Heart left ventricle (tissue), 16 donors: Measurements from ENCODE around the gene CNTROB. TPM values are rescaled to one million over a fixed set of nuclear protein-coding genes. Genes with fewer than 3 reads are reported as not detected.
A peak's percentile ranks its signal among the peaks of the same experiment; 100 is the strongest.

Source experiments
- ATAC-seq, 4 donors: fragments of 200-7000 bp; cut with Tn5 transposase; one replicate each; pipeline ENCODE4 v1.9.1; 2020 to 2022; ENCODE audit warnings: moderate library complexity in 4 of 4, mild to moderate bottlenecking in 3 of 4, moderate number of reproducible peaks in 1 of 4
- DNase-seq, 5 donors: peaks; one replicate each; pipeline ENCODE4 v3.0.0-alpha.2; 2020
- H3K27ac ChIP-seq, 12 donors: fragments of 200-600 bp; sonication (generic) in 4 of 12; one replicate each; pipeline versions ENCODE4 v1.5.0 to v1.8.0; 2016 to 2022; ENCODE audit warnings: mild to moderate bottlenecking in 2 of 12
- H3K27me3 ChIP-seq, 9 donors: fragments of 200-600 bp; sonication (generic) in 2 of 9; one replicate each; pipeline versions ENCODE4 v1.5.1 to v1.8.0; 2016 to 2022; ENCODE audit warnings: mild to moderate bottlenecking in 3 of 9
- H3K36me3 ChIP-seq, 9 donors: fragments of 200-600 bp; sonication (generic) in 2 of 9; one replicate each; pipeline versions ENCODE4 v1.5.0 to v1.8.0; 2018 to 2022; ENCODE audit warnings: mild to moderate bottlenecking in 2 of 9
- H3K4me1 ChIP-seq, 12 donors: fragments of 200-600 bp; sonication (generic) in 4 of 12; one replicate each; pipeline versions ENCODE4 v1.5.0 to v1.8.0; 2016 to 2022; ENCODE audit warnings: mild to moderate bottlenecking in 3 of 12
- H3K4me3 ChIP-seq, 12 donors: fragments of 200-600 bp; sonication (generic) in 4 of 12; one replicate each; pipeline versions ENCODE4 v1.5.0 to v1.8.0; 2017 to 2022; ENCODE audit warnings: mild to moderate bottlenecking in 9 of 12, moderate library complexity in 4 of 12
- H3K9me3 ChIP-seq, 12 donors: fragments of 200-600 bp; sonication (generic) in 4 of 12; one replicate each; pipeline versions ENCODE4 v1.5.0 to v1.8.0; 2016 to 2022; ENCODE audit warnings: mild to moderate bottlenecking in 1 of 12
- POLR2A ChIP-seq, 2 donors: fragments of 450-650 bp; IDR thresholded peaks; one replicate each; pipeline ENCODE4 v1.6.1; 2017; ENCODE audit warnings: antibody characterized with exemption in 2 of 2, mild to moderate bottlenecking in 2 of 2, moderate library complexity in 2 of 2
- WGBS, 4 donors: extraction: QIAGEN DNeasy Blood & Tissue Kit in 2 of 4; methylation state at CpG; one replicate each; pipeline versions ENCODE4 v1.1.5 to v1.1.7; 2013 to 2018; 5-methylcytosine and 5-hydroxymethylcytosine counted together
- intact Hi-C, 10 donors: fragments of 100-400 bp; cut with DNase I; formaldehyde crosslinking; loops; one replicate each; pipeline versions ENCODE4 v1.11.1 to v1.14.2; 2022
- polyA plus RNA-seq, 2 donors: library from polyadenylated mRNA; stranded (reverse); fragments of 200-250 nt; gene quantifications; one replicate each; pipeline ENCODE4 v1.2.3, GENCODE V29; 2013
- total RNA-seq, 9 donors: library from RNA; depleted of rRNA in 2 of 9; stranded (reverse); fragments of >200 nt in 2 of 9; fragmentation: NEBNext Ultra II Directional in 3 of 9; extraction: Animal tissue kit (Norgen Biotek cat#: 25700) in 3 of 9; gene quantifications; one replicate each; pipeline versions ENCODE4 v1.1.0 to v1.2.4, GENCODE V29; 2016 to 2023
- TF ChIP-seq, protein P1 (sequence below), 12 donors: fragments of 200-600 bp; sonication (generic) in 4 of 12; IDR thresholded peaks; one replicate each; pipeline versions ENCODE4 v1.5.0 to v1.8.0; 2018 to 2022; ENCODE audit warnings: antibody characterized with exemption in 12 of 12, mild to moderate bottlenecking in 5 of 12
- donor health status: ischemic (EF 13 %, LVEDD 7.1; RV severe dilation, severe dysfunction).
- donor health status: healthy with polysubstance abuse.
- donor health status: DM: no; HTN: yes; CAD: no.
- donor health status: DM: no; HTN: no; CAD: no.
- donor health status: ischemic (EF 25% LVEDD 6.9; RV normal size, moderate dysfunction).
- donor health status: ischemic (EF 25% LVEDD 5.7; RV mildly dilated, moderate dysfunction).
- donor health status: healthy.
- donor health status: DM: yes; HTN: yes; CAD: no.
- donor health status: ischemic (EF 35%, LVEDD 5.7; RV mildly dilated, moderate dysfunction).
- donor health status: nonischemic (EF 11% LVEDD 7.7; RV severe dilation, severe dysfunction).
- donor health status: DM: yes; HTN: yes; CAD: no.
- donor health status: PGD.
- donor health status: ischemic (EF 29% LVEDD 5.4; RV normal size, mild dysfunction).
- donor health status: nonischemic (EF 23%, LVEDD 6.1; RV moderate dilation, normal function).

The CNTROB gene
- total and polyA plus RNA-seq, 11 donors = 7.9 to 19.2 (median 11.2) TPM

DNA sequence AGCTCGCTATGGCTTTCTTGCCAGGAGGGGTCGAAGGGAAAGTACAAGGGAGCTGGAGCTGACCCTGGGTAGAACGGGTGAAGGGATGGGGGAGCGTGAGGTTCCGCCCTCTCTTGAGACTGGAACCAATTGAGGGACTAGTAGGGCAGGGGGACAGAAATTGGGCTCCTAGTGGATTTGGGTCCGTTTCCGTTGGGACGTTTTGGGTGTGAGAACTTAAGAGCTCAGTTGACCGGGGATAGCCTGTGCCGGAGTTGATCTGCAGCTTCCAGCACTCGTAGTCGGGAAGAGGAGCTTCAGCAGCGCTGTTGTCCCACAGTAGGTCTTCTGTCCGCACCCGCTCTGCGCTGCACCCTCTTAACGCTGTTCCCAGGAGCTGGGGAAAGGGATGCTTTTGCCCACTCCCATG lies 481 bp downstream of the CNTROB start:
- intact Hi-C loops = loop anchor here in 3 of 10 donors (2.0 to 5.0 kb wide), 4 partner anchors 44 to 60 kb away; partner anchors contain the start of gene CHD3 (in 2 of the 3)
- no peak for TF ChIP-seq POLR2A (IDR thresholded peaks at IDR 0.05)
- TF ChIP-seq, protein P1, sequence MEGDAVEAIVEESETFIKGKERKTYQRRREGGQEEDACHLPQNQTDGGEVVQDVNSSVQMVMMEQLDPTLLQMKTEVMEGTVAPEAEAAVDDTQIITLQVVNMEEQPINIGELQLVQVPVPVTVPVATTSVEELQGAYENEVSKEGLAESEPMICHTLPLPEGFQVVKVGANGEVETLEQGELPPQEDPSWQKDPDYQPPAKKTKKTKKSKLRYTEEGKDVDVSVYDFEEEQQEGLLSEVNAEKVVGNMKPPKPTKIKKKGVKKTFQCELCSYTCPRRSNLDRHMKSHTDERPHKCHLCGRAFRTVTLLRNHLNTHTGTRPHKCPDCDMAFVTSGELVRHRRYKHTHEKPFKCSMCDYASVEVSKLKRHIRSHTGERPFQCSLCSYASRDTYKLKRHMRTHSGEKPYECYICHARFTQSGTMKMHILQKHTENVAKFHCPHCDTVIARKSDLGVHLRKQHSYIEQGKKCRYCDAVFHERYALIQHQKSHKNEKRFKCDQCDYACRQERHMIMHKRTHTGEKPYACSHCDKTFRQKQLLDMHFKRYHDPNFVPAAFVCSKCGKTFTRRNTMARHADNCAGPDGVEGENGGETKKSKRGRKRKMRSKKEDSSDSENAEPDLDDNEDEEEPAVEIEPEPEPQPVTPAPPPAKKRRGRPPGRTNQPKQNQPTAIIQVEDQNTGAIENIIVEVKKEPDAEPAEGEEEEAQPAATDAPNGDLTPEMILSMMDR (IDR thresholded peaks at IDR 0.05) = no peak
- DNase-seq (no peak), ATAC-seq (peak; percentile 8 to 36 (median 24))
- Histone ChIP-seq H3K27me3 (no peaks in the 10 kb centered on the region), H3K4me1 (peaks cover 2 to 30% (median 19%) of the 10 kb centered on the region in 12 donors), H3K27ac (peak overlapping the region in 11 of 12 donors; percentile 23 to 88 (median 80)), H3K9me3 (no peaks in the 10 kb centered on the region), H3K36me3 (peaks cover 0 to 37% (median 25%) of the 10 kb centered on the region in 9 donors), H3K4me3 (peak overlapping the region; percentile 65 to 97 (median 80))
- WGBS, 4 donors = 0 to 1% (median 0%) methylated on average over 17 of the region's 17 CpGs

DNA sequence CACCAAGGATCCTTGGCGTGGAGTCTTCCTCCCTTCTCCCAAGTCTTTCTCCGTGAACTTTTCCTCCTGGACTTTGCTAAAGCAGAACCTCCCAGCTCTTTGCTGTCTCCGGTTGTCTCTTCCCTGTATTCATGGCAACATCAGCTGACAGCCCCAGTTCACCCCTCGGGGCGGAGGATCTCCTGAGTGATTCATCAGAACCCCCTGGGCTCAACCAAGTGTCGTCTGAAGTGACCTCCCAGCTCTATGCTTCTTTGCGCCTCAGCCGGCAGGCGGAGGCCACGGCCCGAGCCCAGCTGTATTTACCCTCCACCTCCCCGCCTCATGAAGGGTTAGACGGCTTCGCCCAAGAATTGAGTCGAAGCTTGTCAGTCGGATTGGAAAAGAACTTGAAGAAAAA lies 943 bp downstream of the CNTROB start:
- DNase-seq (peak in 2 of 5 donors; percentile 36 to 46), ATAC-seq (peak in 1 of 4 donors; percentile 4)
- WGBS, 4 donors = 14 to 27% (median 15%) methylated on average over 16 of the region's 16 CpGs
- intact Hi-C loops = loop anchor here in 3 of 10 donors (2.0 to 5.0 kb wide), 4 partner anchors 44 to 59 kb away; partner anchors contain the start of gene CHD3 (in 2 of the 3)
- Histone ChIP-seq H3K4me1 (peaks cover 2 to 30% (median 19%) of the 10 kb centered on the region in 12 donors), H3K27ac (peak overlapping the region in 7 of 12 donors; percentile 23 to 88 (median 81)), H3K4me3 (peak overlapping the region; percentile 65 to 97 (median 80)), H3K9me3 (no peaks in the 10 kb centered on the region), H3K36me3 (peaks cover 0 to 40% (median 29%) of the 10 kb centered on the region in 9 donors), H3K27me3 (no peaks in the 10 kb centered on the region)
- TF ChIP-seq, protein P1 (IDR thresholded peaks at IDR 0.05) = no peak
- TF ChIP-seq POLR2A (IDR thresholded peaks at IDR 0.05) = no peak

DNA sequence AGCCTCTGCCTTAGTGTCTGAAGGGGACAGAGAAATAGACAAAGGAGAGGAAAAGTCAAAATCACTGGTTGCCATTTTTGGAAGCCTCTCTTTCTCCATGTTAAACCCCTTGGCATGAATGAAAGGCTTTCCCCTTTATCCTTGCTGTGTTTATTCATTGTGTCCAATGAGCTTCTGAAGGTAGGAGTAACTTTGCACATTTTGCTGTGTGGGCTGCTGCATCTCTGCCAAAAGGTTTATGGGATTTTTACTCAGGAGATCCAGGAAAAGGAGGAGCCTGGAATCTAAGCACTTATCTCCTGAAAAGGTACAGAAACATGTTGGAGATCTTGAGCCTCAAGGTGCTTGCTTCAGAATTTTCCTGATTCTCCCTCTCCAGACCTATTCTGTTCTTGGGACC lies 3.9 kb downstream of the CNTROB start:
- peaks cover 0 to 64% (median 58%) of the 10 kb centered on the region in 9 donors for H3K36me3 ChIP-seq
- no peak for TF ChIP-seq POLR2A (IDR thresholded peaks at IDR 0.05)
- H3K9me3 ChIP-seq = no peaks in the 10 kb centered on the region
- H3K4me1 ChIP-seq = peaks cover 2 to 29% (median 17%) of the 10 kb centered on the region in 12 donors
- DNase-seq = no peak
- H3K27me3 ChIP-seq = no peaks in the 10 kb centered on the region
- H3K27ac ChIP-seq = no peak overlapping the region
- H3K4me3 ChIP-seq = no peak overlapping the region
- intact Hi-C loops = no loop called here
- ATAC-seq = no peak

DNA sequence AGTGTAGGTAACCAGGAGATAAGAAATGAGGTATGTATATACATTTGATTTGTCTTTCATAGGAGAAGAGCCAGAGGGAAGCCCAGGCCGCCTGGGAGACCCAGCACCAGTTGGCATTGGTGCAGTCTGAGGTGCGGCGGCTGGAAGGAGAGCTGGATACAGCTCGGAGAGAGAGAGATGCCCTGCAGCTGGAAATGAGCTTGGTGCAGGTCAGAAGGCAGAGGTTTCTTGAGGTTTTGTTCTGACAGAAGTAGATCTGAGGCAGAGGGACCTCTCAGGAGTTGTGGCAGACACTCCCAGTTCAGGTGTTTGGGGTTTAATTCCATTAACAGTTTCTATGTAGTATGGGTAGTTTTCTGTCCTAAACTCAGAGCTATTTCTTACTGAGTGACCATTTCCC lies 8.0 kb downstream of the CNTROB start:
- no peak overlapping the region for H3K27ac ChIP-seq
- no peaks in the 10 kb centered on the region for H3K27me3 ChIP-seq
- DNase-seq (no peak), ATAC-seq (no peak)
- no peaks in the 10 kb centered on the region for H3K9me3 ChIP-seq
- WGBS, 4 donors = 96 to 97% (median 97%) methylated on average over 4 of the region's 4 CpGs
- intact Hi-C loops = no loop called here
- peaks cover 0 to 96% (median 85%) of the 10 kb centered on the region in 9 donors for H3K36me3 ChIP-seq
- TF ChIP-seq POLR2A (IDR thresholded peaks at IDR 0.05) = no peak
- TF ChIP-seq, protein P1 (IDR thresholded peaks at IDR 0.05) = no peak
- H3K4me1 ChIP-seq = peaks cover 0 to 3% (median 0%) of the 10 kb centered on the region in 12 donors
- no peak overlapping the region for H3K4me3 ChIP-seq

DNA sequence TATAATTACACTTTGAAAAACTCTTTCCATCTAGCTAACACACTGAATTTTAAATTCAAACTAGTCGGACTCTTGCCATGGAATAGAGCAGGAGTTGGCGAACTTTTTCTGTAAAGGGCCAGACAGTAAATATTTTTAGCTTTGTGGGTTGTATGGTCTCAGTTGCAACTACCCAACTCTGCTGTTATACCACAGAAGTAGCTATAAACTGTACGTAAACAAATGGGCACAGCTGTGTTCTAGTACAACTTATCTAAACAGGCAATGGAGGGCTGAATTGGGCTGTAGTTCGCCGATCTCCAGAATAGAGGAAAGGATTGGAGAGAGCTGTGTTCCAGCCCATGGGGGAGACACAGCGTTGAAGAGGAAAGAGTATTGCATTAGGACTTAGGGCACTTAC lies 8.7 kb downstream of the CNTROB start:
- no peaks in the 10 kb centered on the region for H3K9me3 ChIP-seq
- H3K27me3 ChIP-seq = no peaks in the 10 kb centered on the region
- ATAC-seq = no peak
- 91 to 96% (median 95%) methylated on average over 6 of the region's 6 CpGs for WGBS, 4 donors
- H3K4me3 ChIP-seq = no peak overlapping the region
- peaks cover 0 to 3% (median 0%) of the 10 kb centered on the region in 12 donors for H3K4me1 ChIP-seq
- no peak for DNase-seq
- intact Hi-C loops = no loop called here
- H3K36me3 ChIP-seq = peaks cover under 1 to 97% (median 85%) of the 10 kb centered on the region in 9 donors
- TF ChIP-seq, protein P1 (IDR thresholded peaks at IDR 0.05) = no peak
- TF ChIP-seq POLR2A (IDR thresholded peaks at IDR 0.05) = no peak
- H3K27ac ChIP-seq = no peak overlapping the region
